Measurements from ENCODE around the gene ZNF670. TPM values are rescaled to one million over a fixed set of nuclear protein-coding genes. Genes with fewer than 3 reads are reported as not detected.
"Not testable (repeated sequence)": the region's sequence is repeated elsewhere in the genome, so short reads cannot be mapped to it uniquely, and the experiment has no call there.

Gene ZNF670
- 1.3 TPM for total RNA-seq
- long read RNA-seq, transcript ZNF670-201 (4 exons, 1,994 nt): major isoform, 5 of 5 reads
- long read RNA-seq, partial matches to known transcripts: 0 of 5 reads
- long read RNA-seq, other reads (novel, unspliced or antisense): 0 of 5 reads

DNA sequence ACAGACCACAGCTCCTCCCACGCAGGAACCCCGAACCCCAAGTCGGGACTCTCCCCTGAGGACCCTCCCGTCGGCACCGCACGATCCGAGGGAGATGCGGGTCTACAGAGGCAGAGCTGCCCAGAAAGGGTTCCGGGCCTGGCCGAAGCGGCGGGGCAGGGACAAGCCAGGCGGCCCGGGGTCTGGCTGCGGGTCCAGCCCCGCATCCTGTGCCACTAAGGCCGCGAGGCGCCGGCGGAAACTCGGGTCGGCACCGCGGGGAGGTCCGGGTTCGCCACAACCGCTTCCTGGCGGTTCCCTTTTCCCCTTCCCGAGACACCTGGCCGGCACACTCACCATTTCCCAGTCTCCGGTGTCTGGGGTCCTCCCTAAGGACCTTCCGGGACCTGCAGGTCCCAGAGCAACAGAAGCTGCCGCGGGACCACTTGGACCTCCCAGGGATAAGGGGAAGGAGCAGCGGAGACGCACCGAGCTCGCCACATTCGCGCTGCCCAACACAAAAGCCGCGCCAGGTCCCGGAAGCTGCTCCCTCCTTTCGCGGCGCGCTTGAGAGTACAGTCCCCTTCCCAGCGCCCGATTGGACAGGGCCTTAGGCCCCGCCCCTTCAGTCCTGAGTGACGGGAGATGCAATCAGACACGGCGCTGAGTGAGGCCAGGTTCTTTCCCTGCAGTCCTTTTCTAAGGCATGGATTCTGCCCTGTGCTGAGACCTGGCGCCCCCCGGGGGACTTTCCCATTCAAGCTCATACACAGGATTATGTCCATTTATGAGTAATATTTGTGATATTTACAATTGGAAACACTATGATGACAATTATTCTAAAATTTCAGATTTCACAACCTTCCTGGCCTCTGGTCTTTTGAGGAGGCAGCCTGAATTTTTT, at the start of gene ZNF670:
Gene ZNF670, minus strand, starts transcription at position 554 of the 883 bp plus-strand sequence. Its CDS starts 215 bp downstream, at position 339.
- DNase-seq (peak; percentile 97), ATAC-seq (ENCODE audit: poor library complexity) (peak; percentile 100)
- intact Hi-C loops (cut with DNase I): no loop called here

DNA sequence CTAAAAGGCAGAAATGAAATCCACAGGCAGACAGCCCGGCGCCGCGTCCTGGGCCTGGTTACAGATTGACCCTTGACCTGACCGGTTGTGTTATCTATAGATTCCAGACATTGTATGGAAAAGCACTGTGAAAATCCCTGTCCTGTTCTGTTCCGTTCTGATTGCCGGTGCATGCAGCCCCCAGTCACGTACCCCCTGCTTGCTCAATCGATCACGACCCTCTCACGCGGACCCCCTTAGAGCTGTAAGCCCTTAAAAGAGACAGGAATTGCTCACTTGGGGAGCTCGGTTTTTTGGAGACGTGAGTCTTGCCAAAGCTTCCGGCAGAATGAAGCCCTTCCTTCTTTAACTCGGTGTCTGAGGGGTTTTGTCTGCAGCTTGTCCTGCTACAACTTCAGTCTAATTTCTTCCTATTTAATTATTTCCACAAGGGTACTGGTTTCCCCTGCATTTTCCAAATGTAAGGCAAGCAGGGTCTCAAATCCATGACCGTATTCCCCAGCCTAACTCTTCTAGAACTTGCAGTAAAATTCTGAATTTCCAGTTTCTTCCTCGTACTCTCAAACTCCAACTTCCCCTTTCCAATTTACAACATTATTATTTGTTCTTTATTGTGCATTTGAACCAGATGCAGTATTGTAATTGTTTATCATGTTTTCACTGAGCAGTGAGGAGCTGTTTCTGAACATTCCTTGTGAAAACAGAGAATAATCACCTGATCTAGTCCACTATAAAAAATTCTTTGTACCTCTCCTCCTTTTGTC, 49.1 kb upstream of the ZNF670 start:
- intact Hi-C loops (cut with DNase I): loop anchor here (5.0 kb wide), 1 partner anchor 40 kb away; no protein-coding TSS in a partner anchor
- DNase-seq; ATAC-seq (ENCODE audit: poor library complexity): not testable (repeated sequence)

DNA sequence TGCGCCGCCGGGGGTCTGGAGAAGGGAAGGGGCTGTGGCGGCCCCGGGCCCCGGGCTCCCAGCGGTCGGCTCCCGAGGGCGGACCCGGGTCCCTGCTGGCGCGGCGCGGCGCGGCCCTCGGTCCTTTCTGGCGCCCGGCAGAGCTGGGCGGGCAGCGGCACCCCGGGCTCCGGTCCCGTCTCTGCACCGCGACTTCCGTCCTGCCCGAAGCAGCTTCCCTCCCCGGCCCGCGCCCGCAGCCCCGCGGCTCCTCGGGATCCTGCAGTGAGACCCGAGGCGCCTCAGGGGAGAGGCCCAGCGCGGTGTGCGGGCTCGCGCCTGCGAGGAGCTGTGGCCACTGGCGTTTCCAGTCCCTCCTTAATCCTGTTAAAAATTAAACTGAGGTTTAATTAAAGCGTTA, 48.0 kb upstream of the ZNF670 start:
- ATAC-seq (ENCODE audit: poor library complexity): peak; percentile 88
- DNase-seq: not testable (repeated sequence)
- intact Hi-C loops (cut with DNase I): loop anchor here (5.0 kb wide), 1 partner anchor 41 kb away; no protein-coding TSS in a partner anchor

DNA sequence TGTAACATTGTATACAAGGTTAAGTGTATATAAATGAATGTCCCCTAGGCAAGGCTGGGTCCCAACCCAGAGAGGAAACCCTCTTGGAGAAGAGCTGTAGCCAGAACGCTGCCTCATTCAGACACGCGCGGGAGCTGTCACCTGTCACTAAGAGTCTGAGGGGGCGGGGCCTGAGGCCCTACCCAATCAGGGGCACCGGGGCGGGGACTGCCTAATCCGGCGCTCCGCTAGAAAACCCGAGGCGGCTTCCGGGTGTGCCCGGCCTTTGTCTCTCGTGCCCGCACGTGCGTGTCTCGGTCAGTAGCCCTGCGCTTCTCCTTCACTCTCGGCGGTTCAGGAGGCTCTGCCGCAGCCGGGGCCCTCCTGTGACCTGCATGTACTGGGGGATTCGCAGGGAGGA, 47.6 kb upstream of the ZNF670 start:
- ATAC-seq (ENCODE audit: poor library complexity): peak; percentile 100
- intact Hi-C loops (cut with DNase I): loop anchor here (5.0 kb wide), 1 partner anchor 41 kb away; no protein-coding TSS in a partner anchor

DNA sequence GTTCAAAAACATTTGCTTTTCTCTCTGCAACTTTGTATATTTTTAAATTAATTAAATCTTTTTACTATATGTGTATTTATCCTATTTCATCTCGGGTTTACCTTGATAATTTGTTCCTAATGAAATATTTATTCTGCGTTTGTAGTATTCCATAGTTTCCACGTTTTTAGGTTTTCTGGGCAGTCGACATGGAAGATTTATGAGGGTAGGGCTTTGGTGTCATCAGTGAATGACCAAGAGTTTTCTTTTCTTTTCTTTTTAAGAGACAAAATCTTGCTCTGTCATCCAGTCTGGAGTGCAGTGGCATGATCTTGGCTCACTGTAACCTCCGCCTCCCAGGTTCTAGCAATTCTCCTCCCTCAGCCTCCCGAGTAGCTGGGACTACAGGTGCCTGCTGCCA, 42.8 kb upstream of the ZNF670 start:
- intact Hi-C loops (cut with DNase I): no loop called here
- ATAC-seq (ENCODE audit: poor library complexity): no peak
- no peak for DNase-seq

More for the DNA sequence above, 47.6 kb upstream of the ZNF670 start:
- not testable (repeated sequence) for DNase-seq

DNA sequence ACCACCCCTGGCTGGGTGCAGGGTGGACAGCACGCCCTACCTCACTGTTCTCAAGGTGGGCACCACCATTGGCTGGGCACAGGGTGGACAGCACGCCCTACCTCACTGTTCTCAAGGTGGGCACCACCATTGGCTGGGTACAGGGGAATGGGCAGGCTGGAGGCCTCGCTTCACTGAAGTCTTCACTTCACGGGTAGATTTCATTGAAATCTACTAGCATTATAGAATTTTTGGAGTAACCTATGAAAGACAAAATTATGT, 41.7 kb upstream of the ZNF670 start:
- ATAC-seq (ENCODE audit: poor library complexity); intact Hi-C loops (cut with DNase I); DNase-seq: not testable (repeated sequence)

DNA sequence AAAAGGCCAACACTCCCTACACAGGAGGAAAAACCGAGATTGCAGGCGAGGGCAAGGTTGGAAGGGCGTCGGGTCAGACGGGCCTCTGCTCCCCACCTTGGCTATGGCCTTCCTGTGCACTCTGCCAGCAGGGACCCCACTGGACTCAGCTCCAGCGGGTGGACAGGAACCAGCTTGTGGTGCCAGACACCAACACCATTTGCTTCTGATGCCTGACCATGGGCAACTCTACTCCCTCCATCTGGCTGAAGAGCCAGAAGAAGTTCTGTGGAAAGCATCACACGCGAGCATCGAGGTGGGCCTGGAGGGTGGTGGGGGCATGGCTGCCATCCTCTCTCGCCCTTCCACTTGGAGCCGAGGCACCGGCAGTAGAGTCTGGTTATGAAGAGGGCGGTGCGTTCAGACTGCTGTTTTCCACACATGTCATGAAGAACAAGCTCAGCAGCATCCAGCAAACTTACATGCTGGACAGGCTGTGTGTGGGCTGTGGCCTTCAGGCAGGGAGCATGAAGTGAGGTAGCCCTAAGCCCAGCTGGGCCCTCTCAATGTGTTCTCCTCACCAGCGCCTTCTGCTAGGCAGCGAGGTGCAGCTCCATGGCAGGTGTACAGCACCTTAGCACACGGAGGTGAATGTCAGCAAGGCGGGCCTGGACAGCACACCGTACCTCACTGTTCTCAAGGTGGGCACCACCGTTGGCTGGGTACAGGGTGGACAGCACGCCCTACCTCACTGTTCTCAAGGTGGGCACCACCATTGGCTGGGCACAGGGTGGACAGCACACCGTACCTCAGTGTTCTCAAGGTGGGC, 41.2 kb upstream of the ZNF670 start:
- intact Hi-C loops (cut with DNase I): no loop called here
- ATAC-seq (ENCODE audit: poor library complexity) (no peak), DNase-seq (no peak)

DNA sequence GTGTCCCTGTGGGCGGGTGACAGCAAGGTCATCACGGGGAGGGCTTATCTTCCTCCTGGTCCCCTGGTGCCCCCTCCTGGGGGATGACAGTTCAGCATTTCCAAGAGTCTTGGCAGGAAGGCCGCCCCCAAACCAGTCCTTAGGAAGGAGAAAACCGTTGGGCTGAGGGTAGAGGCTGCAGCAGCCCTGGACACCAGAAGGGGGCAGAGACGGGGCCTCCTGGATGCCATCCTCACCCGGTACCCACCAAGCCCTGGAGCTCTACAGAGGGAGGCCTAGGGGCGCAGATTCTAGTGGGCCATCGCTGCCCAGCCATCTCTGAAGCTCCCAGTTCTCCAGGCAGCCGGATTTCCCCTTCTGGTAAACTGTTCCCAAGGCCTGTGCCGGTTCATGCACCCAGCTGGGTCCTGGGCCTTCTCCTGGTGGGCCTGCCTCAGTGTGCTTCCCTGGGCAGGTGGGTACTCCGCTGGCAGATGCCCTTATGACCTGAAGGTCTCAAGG, 40.4 kb upstream of the ZNF670 start:
- ATAC-seq (ENCODE audit: poor library complexity) (no peak), DNase-seq (no peak)
- intact Hi-C loops (cut with DNase I): no loop called here

DNA sequence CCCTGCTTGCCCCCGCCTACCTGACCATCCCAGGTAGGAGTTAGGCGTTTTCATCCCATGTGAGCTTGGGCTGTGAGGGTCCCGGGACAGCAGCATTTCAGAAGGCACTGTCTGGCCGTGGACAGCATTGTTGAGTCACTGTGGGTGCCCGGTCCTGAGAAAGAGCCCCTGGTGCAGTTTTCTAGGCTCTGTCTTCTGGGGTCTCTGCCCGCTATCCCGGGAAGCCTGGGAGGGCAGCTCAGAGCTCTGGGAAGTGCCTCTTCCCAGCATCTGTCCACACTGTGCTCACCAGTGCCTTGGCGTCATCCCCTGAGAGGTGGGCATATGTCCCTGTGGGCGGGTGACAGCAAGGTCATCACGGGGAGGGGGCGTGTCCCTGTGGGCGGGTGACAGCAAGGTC, 36.9 kb upstream of the ZNF670 start:
- intact Hi-C loops (cut with DNase I): no loop called here
- ATAC-seq (ENCODE audit: poor library complexity) (no peak), DNase-seq (no peak)

DNA sequence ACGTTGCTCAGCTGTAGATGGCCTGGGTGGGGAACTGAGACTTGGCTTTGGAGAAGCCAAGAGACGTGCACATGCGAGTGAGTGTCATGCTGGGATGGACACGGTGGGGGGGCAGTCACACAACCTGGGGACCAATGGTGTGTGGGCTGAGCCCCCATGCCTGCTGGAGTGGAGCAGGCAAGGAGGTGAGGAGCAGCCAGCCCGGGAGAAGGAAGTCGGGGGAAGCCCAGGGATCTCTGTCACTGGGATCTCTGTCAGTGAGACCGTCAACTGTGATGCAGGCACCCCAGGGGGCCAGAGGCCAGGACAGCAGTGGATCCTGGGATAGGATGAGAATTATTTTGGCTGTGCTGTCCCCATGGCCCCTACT, 36.5 kb upstream of the ZNF670 start:
- intact Hi-C loops (cut with DNase I): no loop called here
- DNase-seq (no peak), ATAC-seq (ENCODE audit: poor library complexity) (no peak)

DNA sequence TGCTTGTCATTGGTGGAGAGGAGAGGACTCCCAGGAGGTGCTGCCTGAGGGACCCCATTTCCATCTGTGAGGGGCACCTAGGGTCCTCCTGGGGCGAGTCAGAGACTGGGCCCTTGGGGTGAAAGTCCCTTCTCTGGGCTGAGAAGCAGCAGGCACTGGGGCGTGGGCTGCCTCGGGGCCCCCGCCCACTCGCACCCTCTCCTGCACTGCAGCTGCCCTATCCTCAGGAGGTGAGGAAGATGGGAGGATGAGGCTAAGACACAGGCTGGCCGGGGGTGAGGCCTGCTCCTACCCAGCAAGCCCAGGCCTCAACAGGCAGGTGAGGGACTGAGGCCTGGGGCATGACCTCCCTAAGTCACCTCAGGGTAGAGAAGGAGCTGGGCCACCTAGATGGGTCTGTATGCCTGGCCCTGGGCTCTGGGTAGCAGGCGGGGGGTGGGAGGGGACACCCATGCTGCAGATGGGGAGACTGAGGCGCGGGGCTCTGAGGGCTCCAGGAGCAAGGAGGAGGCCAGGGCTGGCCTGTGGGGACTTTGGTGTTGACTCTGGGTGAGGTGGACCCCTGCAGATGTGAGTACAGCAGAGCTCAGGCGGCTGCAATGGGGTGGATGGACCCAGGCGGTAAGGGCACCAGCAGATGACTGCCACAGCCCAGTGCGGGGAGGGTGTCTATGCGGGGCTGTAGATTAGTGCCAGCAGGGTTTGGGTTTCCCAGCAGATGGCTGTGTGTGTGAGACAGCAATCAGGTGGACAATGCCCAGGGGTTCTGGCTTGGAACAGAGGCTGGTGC, 35.9 kb upstream of the ZNF670 start:
- ATAC-seq (ENCODE audit: poor library complexity) (no peak), DNase-seq (no peak)
- intact Hi-C loops (cut with DNase I): no loop called here

DNA sequence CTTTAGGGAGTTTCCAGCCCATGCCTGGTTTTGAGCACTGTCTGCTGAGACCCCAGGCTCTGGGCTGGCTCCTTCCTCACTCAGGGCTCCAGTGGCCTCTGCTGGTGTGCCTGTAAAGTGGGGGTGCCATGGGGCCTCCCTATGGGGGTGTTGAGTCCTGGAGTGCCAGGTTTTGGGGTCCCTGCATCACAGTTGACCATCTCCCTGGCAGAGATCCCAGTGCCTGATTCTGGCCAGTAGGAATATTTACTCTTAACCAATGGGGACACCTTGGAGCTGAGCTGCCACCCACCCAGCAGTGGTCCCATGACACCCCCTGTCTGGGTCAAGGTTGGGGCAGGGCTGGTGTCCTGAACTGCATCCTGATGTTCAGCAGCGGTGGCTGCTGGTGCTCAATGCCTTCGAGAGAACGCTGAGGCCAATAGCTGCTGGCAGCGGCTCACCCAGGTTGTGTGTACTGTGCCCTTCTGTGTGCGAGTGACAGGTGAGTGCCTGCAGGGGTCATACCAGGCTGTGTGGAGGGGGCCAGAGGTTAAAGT, 35.2 kb upstream of the ZNF670 start:
- no peak for ATAC-seq (ENCODE audit: poor library complexity)
- intact Hi-C loops (cut with DNase I): no loop called here
- DNase-seq: no peak

DNA sequence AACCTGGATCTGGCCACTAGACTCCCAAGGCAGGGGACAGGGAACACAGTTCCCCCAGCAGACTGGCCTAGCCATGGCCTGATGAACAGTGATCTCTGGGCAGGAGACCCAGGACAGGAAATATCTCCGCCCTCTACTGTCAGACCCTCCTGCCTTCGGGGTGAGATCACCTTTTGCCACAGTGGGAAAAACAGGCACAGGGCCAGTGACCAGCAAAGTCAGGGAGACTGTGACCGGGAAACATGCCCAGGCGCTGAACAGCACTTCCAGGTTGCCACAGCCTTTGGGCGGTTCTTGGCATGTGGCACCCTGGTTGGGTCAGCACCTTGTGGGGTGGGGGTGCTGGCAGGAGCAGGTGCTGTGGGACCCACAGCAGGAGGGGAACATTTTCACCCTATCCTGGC, 34.5 kb upstream of the ZNF670 start:
- intact Hi-C loops (cut with DNase I): no loop called here
- DNase-seq: no peak
- ATAC-seq (ENCODE audit: poor library complexity): no peak

DNA sequence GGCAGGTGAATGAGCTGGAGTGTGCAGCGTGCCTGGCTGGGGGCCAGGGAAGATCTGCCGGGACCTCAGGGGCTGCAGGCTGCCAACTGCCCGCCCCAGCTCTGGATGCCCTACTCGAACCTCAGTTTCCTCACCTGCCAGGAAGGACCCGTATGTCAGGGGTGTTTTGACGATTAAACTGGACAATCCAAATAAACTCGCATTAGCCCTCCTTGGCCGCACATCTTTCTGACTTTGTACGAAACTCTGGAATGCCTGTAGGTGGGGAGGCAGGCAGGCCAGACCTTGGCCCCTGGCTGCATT, 33.8 kb upstream of the ZNF670 start:
- no peak for DNase-seq
- ATAC-seq (ENCODE audit: poor library complexity): no peak
- intact Hi-C loops (cut with DNase I): no loop called here

DNA sequence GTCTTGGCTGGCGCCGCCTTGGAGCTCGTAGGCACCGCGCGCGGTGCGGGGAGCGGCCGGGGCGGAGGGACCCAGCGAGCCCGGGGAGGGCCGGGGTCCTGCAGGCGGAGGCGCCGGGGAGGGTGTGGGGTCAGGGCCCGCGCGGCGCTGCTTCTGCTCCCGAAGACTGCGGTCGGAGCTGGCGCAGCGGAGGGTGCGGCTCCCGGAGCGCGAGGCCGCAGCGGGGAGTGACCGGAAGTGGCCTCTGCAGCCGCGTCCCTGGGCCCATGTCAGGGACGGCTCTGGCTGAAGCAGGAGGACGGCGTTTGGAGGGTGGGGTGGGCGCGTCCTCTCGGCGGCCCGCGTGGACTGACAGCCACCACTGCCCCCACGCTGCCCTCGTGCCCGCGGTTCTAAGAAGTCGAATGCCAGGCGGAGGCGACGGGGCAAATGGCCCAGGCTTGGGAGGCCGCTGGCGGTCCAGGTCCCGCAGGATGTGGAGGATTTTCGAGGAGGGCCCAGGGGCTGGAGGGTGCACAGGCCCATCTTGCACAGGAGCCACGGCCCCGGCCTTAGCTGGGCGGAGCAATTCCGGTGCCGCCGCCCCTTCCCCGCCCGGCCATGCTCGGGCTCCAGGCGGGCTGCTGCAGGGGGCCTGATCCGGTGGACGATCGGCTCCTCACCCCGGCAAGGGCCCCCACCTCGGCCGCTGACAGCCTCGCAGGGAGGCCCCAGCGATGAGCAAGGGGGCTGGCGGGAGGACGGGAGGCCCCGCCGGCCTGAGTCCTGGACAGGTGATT, 33.3 kb upstream of the ZNF670 start:
- intact Hi-C loops (cut with DNase I): no loop called here
- ATAC-seq (ENCODE audit: poor library complexity) (peak; percentile 97), DNase-seq (peak; percentile 87)

DNA sequence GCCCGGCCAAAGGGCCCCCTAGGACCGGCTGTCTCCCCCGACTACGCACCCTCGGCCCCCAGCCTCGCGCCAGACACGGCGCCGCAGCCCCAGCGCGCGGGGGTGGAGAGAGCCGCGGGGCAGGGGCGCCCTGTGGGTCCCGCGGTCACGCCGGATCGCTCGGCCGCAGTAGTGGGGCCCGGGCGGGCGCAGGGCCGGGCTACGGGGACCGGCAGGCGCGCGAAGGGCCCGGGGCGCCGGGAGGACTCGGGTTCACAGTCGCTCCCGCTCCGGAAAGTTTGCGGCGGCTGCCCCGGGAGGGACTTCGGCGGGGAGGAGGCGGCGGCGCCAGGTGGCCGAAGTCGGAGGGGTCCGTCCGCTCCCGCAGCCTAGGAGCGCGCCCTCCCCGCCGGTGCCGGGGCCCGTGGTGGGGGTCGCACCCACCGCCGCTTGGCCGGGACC, 32.7 kb upstream of the ZNF670 start:
- peak; percentile 51 for ATAC-seq (ENCODE audit: poor library complexity)
- intact Hi-C loops (cut with DNase I): no loop called here
- no peak for DNase-seq

DNA sequence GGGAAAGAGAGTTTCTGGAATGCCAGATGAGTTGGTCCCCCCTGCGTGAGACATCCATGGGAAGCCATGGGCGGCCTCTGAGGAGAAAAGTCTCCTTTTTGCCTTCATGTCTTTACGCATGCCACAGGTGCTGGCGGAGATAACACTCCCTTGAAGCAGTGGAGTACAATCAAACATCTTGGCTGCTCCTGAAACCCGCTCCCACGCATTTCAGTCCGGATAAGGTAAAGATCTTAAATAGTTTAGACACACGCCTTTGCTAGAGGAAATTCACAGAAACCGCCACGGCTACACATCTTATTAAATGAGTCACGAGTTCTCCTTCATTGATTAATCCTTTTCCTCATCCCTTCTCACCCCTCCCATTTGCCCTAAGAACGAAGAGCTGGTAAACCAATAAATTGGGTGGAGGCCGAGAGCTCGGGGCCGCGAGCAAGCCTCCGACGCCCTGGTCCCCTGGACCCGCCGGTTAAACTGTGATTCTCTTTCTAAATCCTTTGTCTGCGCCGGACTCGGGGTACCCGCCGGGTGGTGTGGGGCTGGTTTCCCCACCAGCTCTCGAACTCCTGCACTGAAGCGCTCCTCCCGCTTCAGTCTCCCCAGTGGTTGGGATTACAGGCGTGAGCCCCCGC, 32.1 kb upstream of the ZNF670 start:
- DNase-seq (no peak), ATAC-seq (ENCODE audit: poor library complexity) (no peak)
- intact Hi-C loops (cut with DNase I): no loop called here
